A673 (cell line): ENCODE results near the gene RABGGTB. TPM values are rescaled to one million over a fixed set of nuclear protein-coding genes. Genes with fewer than 3 reads are reported as not detected.
"Not testable (repeated sequence)": the region's sequence is repeated elsewhere in the genome, so short reads cannot be mapped to it uniquely, and the experiment has no call there.

Experiments used
- BruUV-seq: library from RNA; stranded (reverse); fragments of 400-500 nt; replicated peaks from 2 replicates; lab custom pipeline; 2021; lab: Mats Ljungman, UMichigan
- CTCF ChIA-PET: fragments of 300-600 bp; sonication (Branson Sonifier 250); formaldehyde crosslinking; loops from one replicate; lab custom pipeline; 2022; ENCODE audit warnings: antibody characterized with exemption; lab: Charles Lee
- POLR2A ChIA-PET: fragments of 300-600 bp; sonication (Branson Sonifier 250); formaldehyde crosslinking; loops from one replicate; lab custom pipeline; 2022; ENCODE audit warnings: antibody characterized with exemption; ENCODE audit not compliant: low non-redundant PET; lab: Charles Lee
- DNase-seq: peaks from one replicate; pipeline ENCODE4 v3.0.0-alpha.2; 2015; ENCODE audit warnings: low spot score
- H3K27ac ChIP-seq: fragments of 200-600 bp; sonication (generic); 2 replicates; pipeline ENCODE4 v1.5.1; 2016; ENCODE audit warnings: mixed run types, low read depth, mild to moderate bottlenecking, mixed read lengths, antibody characterized with exemption, low read length; ENCODE audit not compliant: poor library complexity, severe bottlenecking
- H3K27me3 ChIP-seq: fragments of 200-600 bp; sonication (generic); replicated peaks from 2 replicates; pipeline ENCODE4 v1.6.1; 2017; ENCODE audit warnings: mixed run types, low read depth, mild to moderate bottlenecking, mixed read lengths, antibody characterized with exemption, low read length; ENCODE audit not compliant: insufficient read depth, poor library complexity
- H3K36me3 ChIP-seq: fragments of 200-600 bp; sonication (generic); 2 replicates; pipeline ENCODE4 v1.6.1; 2016; ENCODE audit warnings: mixed run types, mild to moderate bottlenecking, mixed read lengths, antibody characterized with exemption, low read length; ENCODE audit not compliant: insufficient read depth, poor library complexity, severe bottlenecking
- H3K4me1 ChIP-seq: fragments of 200-600 bp; sonication (generic); 2 replicates; pipeline ENCODE4 v1.6.1; 2017; ENCODE audit warnings: mixed run types, mild to moderate bottlenecking, mixed read lengths, antibody characterized with exemption, low read length; ENCODE audit not compliant: insufficient read depth, poor library complexity, severe bottlenecking
- H3K4me3 ChIP-seq: fragments of 200-600 bp; sonication (generic); 2 replicates; pipeline ENCODE4 v1.5.1; 2016; ENCODE audit warnings: low read depth, mixed run types, mild to moderate bottlenecking, mixed read lengths, low read length; ENCODE audit not compliant: poor library complexity, severe bottlenecking
- H3K9me3 ChIP-seq: fragments of 200-600 bp; sonication (generic); 2 replicates; pipeline ENCODE4 v1.6.1; 2016; ENCODE audit warnings: mixed run types, low read depth, mild to moderate bottlenecking, mixed read lengths, antibody characterized with exemption, low read length; ENCODE audit not compliant: poor library complexity, severe bottlenecking
- CTCF ChIP-seq: fragments of 300-800, 200-600 bp; sonication (generic); conservative IDR thresholded peaks from 2 replicates; pipeline ENCODE4 v1.5.1; 2017; ENCODE audit warnings: low read depth, mild to moderate bottlenecking, antibody characterized with exemption, low read length, moderate library complexity, mixed read lengths
- EZH2 ChIP-seq: fragments of 200-600 bp; sonication (generic); IDR thresholded peaks from 2 replicates; pipeline ENCODE4 v1.6.1; 2017; ENCODE audit warnings: borderline replicate concordance, low read depth, mild to moderate bottlenecking, mixed read lengths, antibody characterized with exemption, low read length; ENCODE audit not compliant: poor library complexity, severe bottlenecking
- intact Hi-C: fragments of 100-400 bp; cut with micrococcal nuclease; formaldehyde crosslinking; loops from one replicate; pipeline ENCODE4 v1.10.0; 2022; ENCODE audit not compliant: unreplicated experiment
- total RNA-seq: library from RNA; stranded (reverse); gene quantifications from 2 replicates; pipeline ENCODE4 v1.2.3, GENCODE V29; 2021

RABGGTB gene
- total RNA-seq, 1 experiment from 2014 or later: 171 TPM

GRCh38 chr1:75796376-75797272 is 10.6 kb downstream of the RABGGTB start, which contains the start of gene MSH4:
TSS of gene MSH4 (plus strand) at chr1:75796882. CDS start at chr1:75796986, 104 bp downstream.
- TF ChIP-seq EZH2 (no peak), CTCF (no peak)
- no peaks in the 10 kb centered on the region for H3K9me3 ChIP-seq
- H3K4me3 ChIP-seq: no peak within 1 kb of the TSS
- no peak within 1 kb of the TSS for H3K27ac ChIP-seq
- ChIA-PET CTCF (no interaction called here), POLR2A (no interaction called here)
- BruUV-seq: no TSS peak
- H3K36me3 ChIP-seq: peaks cover 66% of the 10 kb centered on the region
- no peaks in the 10 kb centered on the region for H3K27me3 ChIP-seq
- peaks cover 5% of the 10 kb centered on the region for H3K4me1 ChIP-seq
- intact Hi-C loops: no loop called here
- DNase-seq: no peak

- Histone ChIP-seq H3K4me1 (no peaks in the 10 kb centered on the region), H3K9me3 (no peaks in the 10 kb centered on the region), H3K4me3 (no peak overlapping the region), H3K36me3 (peaks cover 60% of the 10 kb centered on the region), H3K27ac (no peak overlapping the region), H3K27me3 (no peaks in the 10 kb centered on the region)
- intact Hi-C loops: no loop called here
- ChIA-PET CTCF (no interaction called here), POLR2A (no interaction called here)
- no peak for DNase-seq
- no peak for TF ChIP-seq CTCF
- TF ChIP-seq EZH2: no peak
- BruUV-seq: no TSS peak
Observed at GRCh38 chr1:75797273-75797588, 11.2 kb downstream of the RABGGTB start.

- Histone ChIP-seq H3K9me3 (no peaks in the 10 kb centered on the region), H3K4me3 (no peak overlapping the region), H3K36me3 (peaks cover 55% of the 10 kb centered on the region), H3K4me1 (no peaks in the 10 kb centered on the region), H3K27ac (no peak overlapping the region), H3K27me3 (no peaks in the 10 kb centered on the region)
- TF ChIP-seq CTCF (no peak), EZH2 (no peak)
- no TSS peak for BruUV-seq
- ChIA-PET POLR2A (no interaction called here), CTCF (no interaction called here)
- intact Hi-C loops: no loop called here
- DNase-seq: no peak
Observed at GRCh38 chr1:75797606-75798216, 11.7 kb downstream of the RABGGTB start.

GRCh38 chr1:75801480-75801879 is 15.4 kb downstream of the RABGGTB start:
- H3K9me3 ChIP-seq, H3K27me3 ChIP-seq, DNase-seq, H3K4me1 ChIP-seq, H3K27ac ChIP-seq, BruUV-seq, intact Hi-C loops, POLR2A ChIA-PET, H3K4me3 ChIP-seq, CTCF ChIA-PET: not testable (repeated sequence)
- peaks cover 18% of the 10 kb centered on the region for H3K36me3 ChIP-seq
